ENCODE results near the gene MRTFB. TPM values are rescaled to one million over a fixed set of nuclear protein-coding genes. Genes with fewer than 3 reads are reported as not detected.

MRTFB gene
- total RNA-seq, 1 donor from 2014 or later: 31.4 TPM

- peak overlapping the region; percentile 69 for H3K27ac Mint-ChIP-seq (ENCODE audit: unreplicated experiment)
- no peaks in the 10 kb centered on the region for H3K27me3 Mint-ChIP-seq (ENCODE audit: unreplicated experiment)
These were observed 235.5 kb downstream of the MRTFB start for GRCh38 chr16:14306485-14307058.

DNA sequence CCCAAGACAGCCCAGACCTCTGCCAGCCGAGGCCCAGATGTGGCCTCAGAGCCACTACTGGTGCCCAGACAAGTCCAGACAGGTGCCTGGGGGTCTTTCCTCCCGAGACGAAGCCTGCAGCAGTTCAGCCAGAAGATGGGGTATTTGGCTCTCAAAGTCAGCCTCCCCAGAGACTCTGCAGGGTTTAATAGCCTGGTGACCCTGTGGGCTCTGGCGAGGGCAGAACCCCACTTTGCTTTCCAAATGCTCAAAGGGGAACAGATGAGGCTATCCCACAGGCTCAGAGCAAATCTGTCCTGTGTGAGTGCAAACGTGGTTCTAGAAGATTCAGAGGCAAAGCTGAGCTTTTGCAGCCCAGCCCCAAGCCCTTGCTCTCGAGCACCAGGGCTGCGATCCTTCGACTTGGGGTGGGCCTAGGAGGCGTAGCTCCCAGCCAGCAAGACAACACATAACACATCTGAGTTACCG is 236.0 kb downstream of the MRTFB start:
- DNase-seq (ENCODE audit: extremely low spot score, unreplicated experiment): no peak
- TF ChIP-seq CTCF (IDR thresholded peaks at IDR 0.05): no peak
- H3K27ac Mint-ChIP-seq (ENCODE audit: unreplicated experiment): peak overlapping the region; percentile 19
- H3K27me3 Mint-ChIP-seq (ENCODE audit: unreplicated experiment): no peaks in the 10 kb centered on the region
- no peak overlapping the region for H3K4me3 Mint-ChIP-seq (ENCODE audit: unreplicated experiment)
- H3K9me3 Mint-ChIP-seq (ENCODE audit: unreplicated experiment): no peaks in the 10 kb centered on the region
- peaks cover 80% of the 10 kb centered on the region for H3K4me1 Mint-ChIP-seq (ENCODE audit: unreplicated experiment)
- H3K36me3 Mint-ChIP-seq (ENCODE audit: unreplicated experiment): no peaks in the 10 kb centered on the region

More at GRCh38 chr16:14306485-14307058, 235.5 kb downstream of the MRTFB start:
- Mint-ChIP-seq H3K36me3 (ENCODE audit: unreplicated experiment) (no peaks in the 10 kb centered on the region), H3K4me1 (ENCODE audit: unreplicated experiment) (peaks cover 78% of the 10 kb centered on the region), H3K9me3 (ENCODE audit: unreplicated experiment) (no peaks in the 10 kb centered on the region), H3K4me3 (ENCODE audit: unreplicated experiment) (no peak overlapping the region)
- TF ChIP-seq CTCF (IDR thresholded peaks at IDR 0.05): no peak
- no peak for DNase-seq (ENCODE audit: extremely low spot score, unreplicated experiment)

GRCh38 chr16:14307527-14308367 is 236.6 kb downstream of the MRTFB start:
- Mint-ChIP-seq H3K27me3 (ENCODE audit: unreplicated experiment) (no peaks in the 10 kb centered on the region), H3K9me3 (ENCODE audit: unreplicated experiment) (no peaks in the 10 kb centered on the region), H3K4me1 (ENCODE audit: unreplicated experiment) (peaks cover 80% of the 10 kb centered on the region), H3K36me3 (ENCODE audit: unreplicated experiment) (no peaks in the 10 kb centered on the region), H3K4me3 (ENCODE audit: unreplicated experiment) (no peak overlapping the region), H3K27ac (ENCODE audit: unreplicated experiment) (peak overlapping the region; percentile 47)
- no peak for TF ChIP-seq CTCF (IDR thresholded peaks at IDR 0.05)
- DNase-seq (ENCODE audit: extremely low spot score, unreplicated experiment): no peak

- Mint-ChIP-seq H3K4me1 (ENCODE audit: unreplicated experiment) (peaks cover 81% of the 10 kb centered on the region), H3K27ac (ENCODE audit: unreplicated experiment) (peak overlapping the region; percentile 93), H3K27me3 (ENCODE audit: unreplicated experiment) (no peaks in the 10 kb centered on the region), H3K9me3 (ENCODE audit: unreplicated experiment) (no peaks in the 10 kb centered on the region), H3K36me3 (ENCODE audit: unreplicated experiment) (no peaks in the 10 kb centered on the region), H3K4me3 (ENCODE audit: unreplicated experiment) (no peak overlapping the region)
- no peak for TF ChIP-seq CTCF (IDR thresholded peaks at IDR 0.05)
- no peak for DNase-seq (ENCODE audit: extremely low spot score, unreplicated experiment)
These were observed 237.2 kb downstream of the MRTFB start for GRCh38 chr16:14308368-14308723.
